Trophoblast cell (in vitro differentiated cells and primary cell): ENCODE measurements around the gene PKD2L1.
A peak's percentile ranks its signal among the peaks of the same experiment; 100 is the strongest.

Source experiments
- DNase-seq, 2 donors: peaks; one replicate each; pipeline ENCODE4 v3.0.0-alpha.2; 2016
- H2AFZ ChIP-seq: 2 replicates; pipeline ENCODE4 v1.6.1; 2013; ENCODE audit warnings: low read length, moderate library complexity, mild to moderate bottlenecking; ENCODE audit not compliant: insufficient read depth, poor library complexity
- H2AK5ac ChIP-seq: 2 replicates; pipeline ENCODE4 v1.6.1; 2013; ENCODE audit warnings: mild to moderate bottlenecking, low read length
- H2BK120ac ChIP-seq: 2 replicates; pipeline ENCODE4 v1.6.1; 2013; ENCODE audit warnings: low read length, mild to moderate bottlenecking, moderate library complexity; ENCODE audit not compliant: insufficient read depth, poor library complexity
- H2BK12ac ChIP-seq: 2 replicates; pipeline ENCODE4 v1.6.1; 2013; ENCODE audit warnings: mild to moderate bottlenecking, low read length, moderate library complexity
- H2BK5ac ChIP-seq: 2 replicates; pipeline ENCODE4 v1.6.1; 2013; ENCODE audit warnings: low read length, low read depth, moderate library complexity, mild to moderate bottlenecking; ENCODE audit not compliant: poor library complexity
- H3K14ac ChIP-seq: 2 replicates; pipeline ENCODE4 v1.6.1; 2013; ENCODE audit warnings: mild to moderate bottlenecking, low read length
- H3K18ac ChIP-seq: 2 replicates; pipeline ENCODE4 v1.6.1; 2013; ENCODE audit warnings: mild to moderate bottlenecking, low read length
- H3K23ac ChIP-seq: 2 replicates; pipeline ENCODE4 v1.6.1; 2013; ENCODE audit warnings: low read length
- H3K27ac ChIP-seq: 2 replicates; pipeline ENCODE4 v1.5.1; 2013; ENCODE audit warnings: low read depth, mild to moderate bottlenecking, inconsistent platforms, low read length, moderate library complexity
- H3K27me3 ChIP-seq: 2 replicates; pipeline ENCODE4 v1.6.1; 2013; ENCODE audit warnings: inconsistent platforms, mild to moderate bottlenecking, low read length, moderate library complexity; ENCODE audit not compliant: insufficient read depth
- H3K36me3 ChIP-seq, 2 experiments: 1 replicate in 1 of 2; 2 replicates in 1 of 2; pipeline ENCODE4 v1.6.1; 2013; ENCODE audit warnings: low read length in 2 of 2, mild to moderate bottlenecking in 2 of 2, moderate library complexity in 1 of 2; ENCODE audit not compliant: insufficient read depth in 2 of 2, control insufficient read depth in 1 of 2
- H3K4ac ChIP-seq: 2 replicates; pipeline ENCODE4 v1.6.1; 2013; ENCODE audit warnings: low read depth, mild to moderate bottlenecking, low read length, moderate library complexity
- H3K4me1 ChIP-seq, 2 experiments: 1 replicate in 1 of 2; 2 replicates in 1 of 2; pipeline ENCODE4 v1.6.1; 2013; ENCODE audit warnings: low read length in 2 of 2, mild to moderate bottlenecking in 2 of 2, moderate library complexity in 1 of 2; ENCODE audit not compliant: insufficient read depth in 2 of 2, control insufficient read depth in 1 of 2
- H3K4me2 ChIP-seq: 2 replicates; pipeline ENCODE4 v1.6.1; 2013; ENCODE audit warnings: inconsistent platforms, mild to moderate bottlenecking, low read length, moderate library complexity
- H3K4me3 ChIP-seq: 2 replicates; pipeline ENCODE4 v1.5.1; 2013; ENCODE audit warnings: mild to moderate bottlenecking, low read depth, low read length, inconsistent platforms
- H3K79me1 ChIP-seq: one replicate; pipeline ENCODE4 v1.6.1; 2013; ENCODE audit warnings: low read length
- H3K79me2 ChIP-seq: 2 replicates; pipeline ENCODE4 v1.6.1; 2013; ENCODE audit warnings: low read length, mild to moderate bottlenecking; ENCODE audit not compliant: control insufficient read depth, insufficient read depth, poor library complexity
- H3K9ac ChIP-seq: 2 replicates; pipeline ENCODE4 v1.6.1; 2013; ENCODE audit warnings: mild to moderate bottlenecking, low read length
- H3K9me3 ChIP-seq: 2 replicates; pipeline ENCODE4 v1.6.1; 2013; ENCODE audit warnings: low read depth, mild to moderate bottlenecking, control low read depth, inconsistent platforms, low read length; ENCODE audit not compliant: insufficient read depth
- H4K12ac ChIP-seq: 2 replicates; pipeline ENCODE4 v1.6.1; 2013; ENCODE audit warnings: low read depth, mild to moderate bottlenecking, low read length, moderate library complexity
- H4K8ac ChIP-seq: 2 replicates; pipeline ENCODE4 v1.6.1; 2013; ENCODE audit warnings: low read depth, mild to moderate bottlenecking, low read length, moderate library complexity
- H4K91ac ChIP-seq: one replicate; pipeline ENCODE4 v1.6.1; 2013; ENCODE audit warnings: low read depth, mild to moderate bottlenecking, low read length, moderate library complexity
- WGBS: extraction: QIAGEN DNeasy Blood & Tissue Kit; methylation state at CpG from one replicate; pipeline ENCODE4 v1.1.7; 2013; ENCODE audit warnings: missing lambda C conversion rate; ENCODE audit not compliant: insufficient read length, insufficient coverage; ENCODE audit errors: extremely low coverage; 5-methylcytosine and 5-hydroxymethylcytosine counted together

The PKD2L1 gene

GRCh38 chr10:100253041-100253440 is 77.0 kb downstream of the PKD2L1 start:
- Histone ChIP-seq H3K36me3 (peaks cover 20 to 24% of the 10 kb centered on the region in 2 experiments), H3K4me1 (no peaks in the 10 kb centered on the region), H2BK5ac (no peak overlapping the region), H4K12ac (no peak overlapping the region), H3K27ac (no peak overlapping the region), H2AK5ac (no peak overlapping the region), H3K79me1 (no peaks in the 10 kb centered on the region), H2AFZ (no peak overlapping the region), H4K8ac (no peak overlapping the region), H3K14ac (no peak overlapping the region), H3K18ac (no peak overlapping the region), H3K27me3 (no peaks in the 10 kb centered on the region), H3K9ac (no peak overlapping the region), H3K23ac (no peak overlapping the region), H3K4me3 (no peak overlapping the region), H3K79me2 (no peaks in the 10 kb centered on the region), H2BK12ac (no peak overlapping the region), H4K91ac (no peak overlapping the region), H3K4ac (no peak overlapping the region), H3K4me2 (no peak overlapping the region), H3K9me3 (no peaks in the 10 kb centered on the region), H2BK120ac (no peak overlapping the region)
- no CpG with 5 or more reads among the region's 5 CpGs for WGBS
- no peak for DNase-seq

- no peak for DNase-seq
- Histone ChIP-seq H3K23ac (no peak overlapping the region), H3K18ac (no peak overlapping the region), H2AFZ (no peak overlapping the region), H3K4me1 (no peaks in the 10 kb centered on the region), H3K4me3 (no peak overlapping the region), H2AK5ac (no peak overlapping the region), H4K8ac (no peak overlapping the region), H3K4me2 (no peak overlapping the region), H3K4ac (no peak overlapping the region), H3K14ac (no peak overlapping the region), H2BK120ac (no peak overlapping the region), H2BK12ac (no peak overlapping the region), H3K79me2 (no peaks in the 10 kb centered on the region), H3K27ac (no peak overlapping the region), H3K9me3 (no peaks in the 10 kb centered on the region), H3K27me3 (no peaks in the 10 kb centered on the region), H3K36me3 (peaks cover 17% of the 10 kb centered on the region in 2 experiments), H4K12ac (no peak overlapping the region), H4K91ac (no peak overlapping the region), H2BK5ac (no peak overlapping the region), H3K79me1 (no peaks in the 10 kb centered on the region), H3K9ac (no peak overlapping the region)
- no CpG with 5 or more reads among the region's 7 CpGs for WGBS
These were observed 81.2 kb downstream of the PKD2L1 start for GRCh38 chr10:100248820-100249219.

- H3K27ac ChIP-seq = no peak overlapping the region
- H4K8ac ChIP-seq = no peak overlapping the region
- no peak overlapping the region for H4K91ac ChIP-seq
- no peak overlapping the region for H3K9ac ChIP-seq
- no peak overlapping the region for H3K4me2 ChIP-seq
- peak; percentile 6 to 47 for DNase-seq
- H3K4me1 ChIP-seq = no peaks in the 10 kb centered on the region
- H3K36me3 ChIP-seq = peaks cover 13 to 19% of the 10 kb centered on the region in 2 experiments
- H3K23ac ChIP-seq = no peak overlapping the region
- no peak overlapping the region for H3K4me3 ChIP-seq
- no peaks in the 10 kb centered on the region for H3K79me2 ChIP-seq
- H2BK120ac ChIP-seq = no peak overlapping the region
- H3K4ac ChIP-seq = no peak overlapping the region
- H3K79me1 ChIP-seq = no peaks in the 10 kb centered on the region
- no CpG with 5 or more reads among the region's 5 CpGs for WGBS
- no peak overlapping the region for H2AK5ac ChIP-seq
- H3K14ac ChIP-seq = no peak overlapping the region
- no peak overlapping the region for H2BK5ac ChIP-seq
- H4K12ac ChIP-seq = no peak overlapping the region
- H2BK12ac ChIP-seq = no peak overlapping the region
- no peak overlapping the region for H2AFZ ChIP-seq
- no peaks in the 10 kb centered on the region for H3K27me3 ChIP-seq
- H3K18ac ChIP-seq = no peak overlapping the region
- H3K9me3 ChIP-seq = no peaks in the 10 kb centered on the region
These were observed 84.4 kb downstream of the PKD2L1 start for GRCh38 chr10:100245484-100246220.

GRCh38 chr10:100239851-100240250 is 90.2 kb downstream of the PKD2L1 start:
- WGBS = no CpG with 5 or more reads among the region's 3 CpGs
- Histone ChIP-seq H3K9ac (no peak overlapping the region), H3K79me2 (no peaks in the 10 kb centered on the region), H3K9me3 (no peaks in the 10 kb centered on the region), H3K14ac (no peak overlapping the region), H3K4ac (no peak overlapping the region), H2AK5ac (no peak overlapping the region), H2BK12ac (no peak overlapping the region), H2AFZ (no peak overlapping the region), H4K8ac (no peak overlapping the region), H3K4me3 (no peak overlapping the region), H3K18ac (no peak overlapping the region), H3K36me3 (peaks cover 14 to 22% of the 10 kb centered on the region in 2 experiments), H3K23ac (no peak overlapping the region), H4K12ac (no peak overlapping the region), H3K27ac (no peak overlapping the region), H3K4me1 (no peaks in the 10 kb centered on the region), H3K4me2 (no peak overlapping the region), H3K27me3 (no peaks in the 10 kb centered on the region), H2BK120ac (no peak overlapping the region), H2BK5ac (no peak overlapping the region), H4K91ac (no peak overlapping the region), H3K79me1 (no peaks in the 10 kb centered on the region)
- no peak for DNase-seq
